Left colon (tissue), 2 donors: ENCODE results near the gene MTCH1. TPM values are rescaled to one million over a fixed set of nuclear protein-coding genes. Genes with fewer than 3 reads are reported as not detected.

Experiments
- ATAC-seq: fragments of 200-7000 bp; cut with Tn5 transposase; one replicate; pipeline ENCODE4 v1.9.1; 2020; ENCODE audit warnings: mild to moderate bottlenecking, moderate library complexity
- DNase-seq, 2 donors: peaks; one replicate each; pipeline ENCODE4 v3.0.0-alpha.2; 2020
- intact Hi-C, 2 donors: fragments of 100-400 bp; cut with DNase I in 1 of 2; cut with micrococcal nuclease in 1 of 2; formaldehyde crosslinking; loops; one replicate each; pipeline versions ENCODE4 v1.11.2 to v1.14.0; 2022; cut with DNase I, micrococcal nuclease
- total RNA-seq, 2 donors: library from RNA; stranded (reverse); fragmentation: NEBNext Ultra II Directional; extraction: Animal tissue kit (Norgen Biotek cat#: 25700); gene quantifications; one replicate each; pipeline ENCODE4 v1.2.1, GENCODE V29; 2021
- donor health status: DM: no; HTN: no; CAD: no.
- donor health status: DM: yes; HTN: yes; CAD: no.

The MTCH1 gene
- total RNA-seq, 2 donors from 2014 or later: 142 to 149 TPM

DNA sequence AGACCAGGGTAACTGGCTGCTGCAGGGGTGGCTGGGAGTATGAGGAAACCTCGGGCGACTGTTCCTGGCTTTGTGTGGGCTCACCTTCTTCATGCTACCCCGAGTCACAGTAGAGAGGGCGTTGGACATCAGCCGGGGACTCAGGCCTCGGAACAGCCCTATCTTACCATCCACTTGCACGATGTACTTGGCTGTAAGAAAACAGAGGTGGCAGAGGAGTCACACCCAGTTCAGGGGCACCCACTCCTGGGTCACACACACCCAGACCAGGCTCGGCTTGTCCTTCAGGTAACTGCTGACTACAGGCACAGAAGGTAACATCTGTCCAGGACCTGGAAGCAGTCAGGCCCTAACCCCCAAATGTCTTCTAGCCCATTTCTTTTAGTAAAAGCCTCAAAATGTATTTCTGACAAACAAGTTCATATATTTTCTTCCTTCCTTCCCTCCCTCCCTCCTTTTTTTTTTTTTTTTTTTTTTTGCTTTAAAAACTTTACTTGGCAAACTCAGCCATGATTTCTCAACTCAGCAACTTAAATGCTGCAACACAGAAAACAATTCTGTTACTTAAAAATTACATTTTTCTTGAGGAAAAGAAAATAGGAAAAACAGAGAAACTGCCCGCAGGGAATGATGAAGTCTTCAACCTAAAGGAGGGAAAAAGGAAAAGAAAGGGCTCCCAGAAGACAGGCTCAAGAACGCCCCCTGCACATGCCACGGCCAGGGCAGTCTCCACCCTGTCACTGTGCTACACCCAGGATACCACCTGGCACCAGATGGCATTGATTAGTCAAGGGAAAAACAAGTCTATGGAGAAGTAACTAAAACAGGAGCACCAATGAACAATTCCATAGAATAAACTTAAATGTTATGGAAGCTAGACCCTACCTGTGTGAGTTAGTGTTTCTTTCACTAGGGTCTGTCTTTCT lies 7.3 kb downstream of the MTCH1 start:
- ATAC-seq: peak; percentile 19
- intact Hi-C loops: no loop called here
- DNase-seq: no peak

- ATAC-seq: no peak
- intact Hi-C loops: no loop called here
- DNase-seq: no peak
These were observed 8.5 kb downstream of the MTCH1 start for GRCh38 chr6:36977470-36977941.

- DNase-seq: no peak
- no peak for ATAC-seq
- intact Hi-C loops: no loop called here
These were observed 9.1 kb downstream of the MTCH1 start for GRCh38 chr6:36976931-36977330.

GRCh38 chr6:36976509-36976908 lies 9.5 kb downstream of the MTCH1 start:
- intact Hi-C loops: no loop called here
- DNase-seq (no peak), ATAC-seq (no peak)

GRCh38 chr6:36976007-36976264 lies 10.1 kb downstream of the MTCH1 start:
- DNase-seq (no peak), ATAC-seq (no peak)
- intact Hi-C loops: no loop called here

GRCh38 chr6:36975231-36976006 lies 10.6 kb downstream of the MTCH1 start:
- ATAC-seq (no peak), DNase-seq (no peak)

GRCh38 chr6:36973647-36974046 lies 12.3 kb downstream of the MTCH1 start:
- no peak for ATAC-seq
- intact Hi-C loops: no loop called here
- DNase-seq: no peak

More at GRCh38 chr6:36975231-36976006, 10.6 kb downstream of the MTCH1 start:
- intact Hi-C loops: no loop called here

GRCh38 chr6:36973190-36973589 lies 12.8 kb downstream of the MTCH1 start:
- no peak for ATAC-seq
- DNase-seq: no peak
- intact Hi-C loops: no loop called here

- intact Hi-C loops: no loop called here
- no peak for ATAC-seq
- DNase-seq: no peak
These were observed 13.9 kb downstream of the MTCH1 start for GRCh38 chr6:36971921-36972673.

DNA sequence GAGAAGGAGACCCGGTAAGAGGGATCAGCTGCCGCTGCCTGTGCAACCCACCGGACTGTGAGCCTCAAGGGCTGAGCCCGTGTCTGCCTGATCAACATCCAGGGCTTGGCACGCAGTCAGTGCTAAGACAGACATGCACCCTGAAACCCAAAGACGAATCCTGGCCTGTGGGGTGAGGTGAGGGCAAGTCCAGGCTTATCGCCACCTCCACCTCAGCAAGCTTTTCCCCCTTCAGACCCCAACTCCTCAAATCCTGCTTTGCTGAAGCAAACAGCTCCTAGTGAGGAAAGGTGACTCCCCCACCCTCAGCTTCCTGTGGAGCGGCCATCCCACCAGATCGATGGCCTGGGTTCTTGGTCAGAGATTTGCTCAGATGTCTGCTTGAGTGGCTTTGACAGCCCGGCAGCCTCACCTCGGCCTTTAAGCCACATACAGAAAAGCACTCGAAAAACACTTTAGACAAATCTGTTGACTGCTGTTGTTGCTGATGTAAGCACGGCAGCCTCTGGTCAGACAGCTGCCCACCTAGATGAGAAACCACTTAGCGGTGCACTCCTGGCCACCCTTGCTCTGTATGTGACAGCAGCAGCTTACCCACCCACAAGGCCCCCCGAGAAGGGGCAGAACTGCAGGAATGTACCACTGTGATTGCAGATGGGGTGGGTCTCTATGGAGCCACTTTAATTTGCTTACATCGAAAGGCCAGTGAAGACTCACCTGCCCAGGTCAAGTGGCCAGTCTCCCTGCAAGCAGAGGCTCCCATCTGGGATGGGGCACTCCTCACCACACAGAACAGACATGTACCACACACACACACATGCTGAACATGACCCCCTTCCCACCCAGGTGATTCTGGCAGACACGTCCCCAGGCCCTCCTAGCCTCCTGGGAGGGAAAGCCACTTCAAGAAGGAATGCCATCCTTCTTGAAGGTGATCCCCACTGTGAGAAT lies 14.8 kb downstream of the MTCH1 start:
- intact Hi-C loops: no loop called here
- ATAC-seq: no peak

DNA sequence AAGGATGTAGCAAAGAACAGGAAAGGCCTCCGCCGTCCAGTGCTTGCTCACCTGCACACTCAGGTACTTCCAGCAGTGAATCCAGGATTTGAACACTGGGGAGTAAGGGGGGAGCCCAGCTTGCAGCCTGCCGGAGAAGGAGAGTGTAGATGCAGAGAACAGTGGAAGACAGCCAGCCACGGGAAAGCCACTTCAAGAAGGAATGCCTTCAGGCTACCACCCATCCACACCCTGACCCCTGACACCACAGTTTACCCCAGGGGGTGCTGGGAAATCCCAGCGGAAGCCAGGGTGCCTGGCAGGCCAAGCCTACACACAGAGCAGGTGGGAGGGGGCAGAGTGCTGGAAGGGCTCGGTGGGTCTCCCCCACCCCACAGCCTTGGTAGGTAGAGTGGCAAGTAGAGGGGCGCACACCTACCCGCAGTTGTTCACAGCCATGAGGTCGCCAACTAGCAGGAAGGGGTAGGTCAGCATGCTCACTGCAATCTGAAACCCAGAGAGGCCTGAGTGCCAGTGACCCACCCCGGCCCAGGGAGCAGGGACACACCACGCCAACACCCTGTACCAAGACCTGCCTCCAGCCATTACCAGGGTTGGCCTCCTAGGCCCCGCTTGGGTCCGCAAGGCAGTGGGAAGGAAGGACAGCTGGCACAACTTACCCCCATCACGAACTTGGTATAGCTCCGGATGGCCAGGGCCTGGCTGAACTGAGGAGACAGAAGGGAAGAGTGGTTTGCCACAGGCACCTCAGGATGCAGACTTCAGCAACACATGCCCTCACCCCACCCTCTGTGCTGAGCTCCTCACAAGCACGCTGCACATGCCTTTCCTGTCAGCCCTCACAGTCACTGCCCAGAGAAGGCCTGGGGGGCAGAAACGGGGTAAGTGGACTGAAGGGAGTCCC lies 15.8 kb downstream of the MTCH1 start:
- no peak for ATAC-seq
- DNase-seq: no peak
- intact Hi-C loops: no loop called here

More for the DNA sequence above, 14.8 kb downstream of the MTCH1 start:
- no peak for DNase-seq

DNA sequence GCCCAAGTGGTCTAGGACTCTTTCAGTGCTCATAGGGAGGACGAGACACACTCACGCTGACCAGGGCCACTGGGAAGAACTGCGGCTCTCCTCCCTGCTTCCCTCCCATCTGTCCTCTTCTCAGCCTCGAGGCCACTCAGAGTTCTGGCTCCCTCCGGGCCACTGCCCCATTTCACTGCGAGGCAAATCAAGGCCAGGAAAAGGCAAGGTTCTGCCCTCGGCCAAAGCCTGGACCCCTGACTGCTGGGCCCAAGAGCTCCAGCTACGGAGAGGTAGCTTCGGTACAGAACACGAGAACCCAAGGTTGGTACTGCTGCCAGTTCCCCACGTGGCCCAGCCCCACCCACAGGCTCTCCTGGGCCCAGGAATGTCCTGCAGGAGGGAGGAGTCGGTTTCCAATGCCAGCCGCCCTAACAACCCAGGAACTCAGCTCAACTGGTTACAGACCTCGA lies 16.7 kb downstream of the MTCH1 start:
- intact Hi-C loops: no loop called here
- ATAC-seq (peak; percentile 60), DNase-seq (no peak)

DNA sequence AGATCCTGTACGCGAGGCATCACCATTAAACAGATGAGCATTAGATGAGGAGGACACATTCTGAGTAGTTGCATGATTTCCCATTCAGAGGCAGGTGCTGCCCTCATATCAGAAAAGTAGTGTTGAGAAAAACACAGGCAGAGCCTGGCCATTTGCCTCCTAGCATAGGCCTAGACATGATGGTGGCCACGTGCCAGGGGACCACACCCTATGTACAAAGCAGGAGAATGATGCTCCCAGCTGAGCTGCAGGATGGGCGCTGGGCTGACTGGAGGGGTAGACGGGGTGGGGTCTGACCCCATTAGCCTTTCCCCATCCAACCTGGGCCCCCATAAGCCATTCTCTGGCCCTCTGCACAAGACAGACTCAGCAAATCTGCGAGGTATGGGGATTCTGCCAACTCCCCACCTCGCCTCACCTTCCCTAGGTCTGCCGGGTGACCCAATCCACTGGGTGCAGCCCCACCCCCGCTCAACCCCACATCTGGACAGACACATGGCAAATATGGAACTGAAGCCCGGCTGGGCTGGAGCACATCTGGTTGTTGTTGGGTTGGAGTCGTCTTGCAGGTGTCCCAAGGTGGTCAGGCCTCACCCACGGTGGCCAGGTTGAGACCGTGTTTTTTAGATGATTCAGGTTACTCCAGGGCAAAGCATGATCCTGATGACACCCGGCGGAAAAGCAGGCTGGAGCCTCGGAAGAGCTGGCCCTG lies 17.6 kb downstream of the MTCH1 start:
- intact Hi-C loops: no loop called here
- DNase-seq (peak in 1 of 2 donors; percentile 76), ATAC-seq (peak; percentile 73)

DNA sequence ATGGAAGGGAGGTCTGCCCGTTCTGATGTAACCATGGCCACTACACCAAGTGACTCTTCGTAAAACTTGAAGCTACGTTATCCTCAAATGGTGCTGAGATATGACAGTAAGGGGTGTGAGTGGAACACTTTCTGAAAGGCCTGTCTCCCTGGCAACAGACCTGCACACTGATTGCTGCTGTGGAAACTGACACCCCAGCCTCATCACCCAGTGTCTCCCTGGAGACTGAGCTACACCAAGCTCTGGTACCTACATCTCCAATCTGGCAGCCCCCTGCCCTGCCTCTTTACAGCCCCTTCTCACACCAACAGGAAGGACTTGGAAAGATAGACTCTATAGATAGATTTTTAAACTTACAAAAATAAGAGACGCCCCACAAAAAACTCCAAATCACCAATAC lies 18.2 kb downstream of the MTCH1 start:
- DNase-seq (no peak), ATAC-seq (no peak)
- intact Hi-C loops: no loop called here

DNA sequence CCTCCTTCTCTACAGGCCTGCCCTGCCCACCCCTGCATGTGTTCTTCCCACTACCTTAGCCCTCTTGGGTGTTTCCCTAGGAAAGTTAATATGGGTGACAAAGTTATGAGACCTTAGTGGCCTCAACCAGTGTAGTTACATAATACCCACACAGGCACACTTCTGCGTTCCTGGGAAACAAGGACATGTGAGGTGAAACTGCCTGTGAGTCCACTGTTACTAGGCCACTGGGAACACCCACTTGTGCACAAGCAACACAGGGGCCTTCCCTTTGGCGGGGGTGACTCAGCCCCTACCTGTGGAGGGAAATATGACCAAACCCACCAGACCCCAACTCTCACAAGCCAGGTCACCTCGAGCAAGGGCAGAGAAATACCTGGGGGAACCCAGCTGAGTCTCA lies 18.7 kb downstream of the MTCH1 start:
- ATAC-seq (no peak), DNase-seq (no peak)
- intact Hi-C loops: no loop called here

- ATAC-seq (no peak), DNase-seq (no peak)
- intact Hi-C loops: no loop called here
These were observed 21.1 kb downstream of the MTCH1 start for GRCh38 chr6:36964908-36965307.

DNA sequence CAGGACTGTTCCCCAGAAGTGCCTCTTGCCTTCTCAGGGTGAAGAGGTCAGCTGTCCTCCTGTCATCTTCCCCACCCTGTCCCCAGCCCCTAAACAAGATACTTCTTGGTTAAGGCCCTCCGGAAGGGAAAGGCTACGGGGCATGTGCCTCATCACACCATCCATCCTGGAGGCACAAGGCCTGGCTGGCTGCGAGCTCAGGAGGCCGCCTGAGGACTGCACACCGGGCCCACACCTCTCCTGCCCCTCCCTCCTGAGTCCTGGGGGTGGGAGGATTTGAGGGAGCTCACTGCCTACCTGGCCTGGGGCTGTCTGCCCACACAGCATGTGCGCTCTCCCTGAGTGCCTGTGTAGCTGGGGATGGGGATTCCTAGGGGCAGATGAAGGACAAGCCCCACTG lies 21.6 kb downstream of the MTCH1 start:
- intact Hi-C loops: no loop called here
- ATAC-seq: no peak
- no peak for DNase-seq
